Trophoblast cell (in vitro differentiated cells and primary cell): ENCODE measurements around the gene ESCO1.

Source experiments
- DNase-seq, 2 donors: peaks; one replicate each; pipeline ENCODE4 v3.0.0-alpha.2; 2016
- H2AFZ ChIP-seq: 2 replicates; pipeline ENCODE4 v1.6.1; 2013; ENCODE audit warnings: low read length, moderate library complexity, mild to moderate bottlenecking; ENCODE audit not compliant: insufficient read depth, poor library complexity
- H2AK5ac ChIP-seq: 2 replicates; pipeline ENCODE4 v1.6.1; 2013; ENCODE audit warnings: mild to moderate bottlenecking, low read length
- H2BK120ac ChIP-seq: 2 replicates; pipeline ENCODE4 v1.6.1; 2013; ENCODE audit warnings: low read length, mild to moderate bottlenecking, moderate library complexity; ENCODE audit not compliant: insufficient read depth, poor library complexity
- H2BK12ac ChIP-seq: 2 replicates; pipeline ENCODE4 v1.6.1; 2013; ENCODE audit warnings: mild to moderate bottlenecking, low read length, moderate library complexity
- H2BK5ac ChIP-seq: 2 replicates; pipeline ENCODE4 v1.6.1; 2013; ENCODE audit warnings: low read length, low read depth, moderate library complexity, mild to moderate bottlenecking; ENCODE audit not compliant: poor library complexity
- H3K14ac ChIP-seq: 2 replicates; pipeline ENCODE4 v1.6.1; 2013; ENCODE audit warnings: mild to moderate bottlenecking, low read length
- H3K18ac ChIP-seq: 2 replicates; pipeline ENCODE4 v1.6.1; 2013; ENCODE audit warnings: mild to moderate bottlenecking, low read length
- H3K23ac ChIP-seq: 2 replicates; pipeline ENCODE4 v1.6.1; 2013; ENCODE audit warnings: low read length
- H3K27ac ChIP-seq: 2 replicates; pipeline ENCODE4 v1.5.1; 2013; ENCODE audit warnings: low read depth, mild to moderate bottlenecking, inconsistent platforms, low read length, moderate library complexity
- H3K27me3 ChIP-seq: 2 replicates; pipeline ENCODE4 v1.6.1; 2013; ENCODE audit warnings: inconsistent platforms, mild to moderate bottlenecking, low read length, moderate library complexity; ENCODE audit not compliant: insufficient read depth
- H3K36me3 ChIP-seq, 2 experiments: 1 replicate in 1 of 2; 2 replicates in 1 of 2; pipeline ENCODE4 v1.6.1; 2013; ENCODE audit warnings: low read length in 2 of 2, mild to moderate bottlenecking in 2 of 2, moderate library complexity in 1 of 2; ENCODE audit not compliant: insufficient read depth in 2 of 2, control insufficient read depth in 1 of 2
- H3K4ac ChIP-seq: 2 replicates; pipeline ENCODE4 v1.6.1; 2013; ENCODE audit warnings: low read depth, mild to moderate bottlenecking, low read length, moderate library complexity
- H3K4me1 ChIP-seq, 2 experiments: 1 replicate in 1 of 2; 2 replicates in 1 of 2; pipeline ENCODE4 v1.6.1; 2013; ENCODE audit warnings: low read length in 2 of 2, mild to moderate bottlenecking in 2 of 2, moderate library complexity in 1 of 2; ENCODE audit not compliant: insufficient read depth in 2 of 2, control insufficient read depth in 1 of 2
- H3K4me2 ChIP-seq: 2 replicates; pipeline ENCODE4 v1.6.1; 2013; ENCODE audit warnings: inconsistent platforms, mild to moderate bottlenecking, low read length, moderate library complexity
- H3K4me3 ChIP-seq: 2 replicates; pipeline ENCODE4 v1.5.1; 2013; ENCODE audit warnings: mild to moderate bottlenecking, low read depth, low read length, inconsistent platforms
- H3K79me1 ChIP-seq: one replicate; pipeline ENCODE4 v1.6.1; 2013; ENCODE audit warnings: low read length
- H3K79me2 ChIP-seq: 2 replicates; pipeline ENCODE4 v1.6.1; 2013; ENCODE audit warnings: low read length, mild to moderate bottlenecking; ENCODE audit not compliant: control insufficient read depth, insufficient read depth, poor library complexity
- H3K9ac ChIP-seq: 2 replicates; pipeline ENCODE4 v1.6.1; 2013; ENCODE audit warnings: mild to moderate bottlenecking, low read length
- H3K9me3 ChIP-seq: 2 replicates; pipeline ENCODE4 v1.6.1; 2013; ENCODE audit warnings: low read depth, mild to moderate bottlenecking, control low read depth, inconsistent platforms, low read length; ENCODE audit not compliant: insufficient read depth
- H4K12ac ChIP-seq: 2 replicates; pipeline ENCODE4 v1.6.1; 2013; ENCODE audit warnings: low read depth, mild to moderate bottlenecking, low read length, moderate library complexity
- H4K8ac ChIP-seq: 2 replicates; pipeline ENCODE4 v1.6.1; 2013; ENCODE audit warnings: low read depth, mild to moderate bottlenecking, low read length, moderate library complexity
- H4K91ac ChIP-seq: one replicate; pipeline ENCODE4 v1.6.1; 2013; ENCODE audit warnings: low read depth, mild to moderate bottlenecking, low read length, moderate library complexity
- WGBS: extraction: QIAGEN DNeasy Blood & Tissue Kit; methylation state at CpG from one replicate; pipeline ENCODE4 v1.1.7; 2013; ENCODE audit warnings: missing lambda C conversion rate; ENCODE audit not compliant: insufficient read length, insufficient coverage; ENCODE audit errors: extremely low coverage; 5-methylcytosine and 5-hydroxymethylcytosine counted together

Gene ESCO1

GRCh38 chr18:21548647-21549046 lies 51.9 kb downstream of the ESCO1 start:
- no peak overlapping the region for H3K27ac ChIP-seq
- H4K8ac ChIP-seq: no peak overlapping the region
- no peaks in the 10 kb centered on the region for H3K79me2 ChIP-seq
- no peak overlapping the region for H2BK120ac ChIP-seq
- no peaks in the 10 kb centered on the region for H3K79me1 ChIP-seq
- no peak overlapping the region for H4K91ac ChIP-seq
- no peak overlapping the region for H3K18ac ChIP-seq
- DNase-seq: peak in 1 of 2 donors; percentile 4
- no peak overlapping the region for H4K12ac ChIP-seq
- no peak overlapping the region for H3K14ac ChIP-seq
- WGBS: no CpG with 5 or more reads among the region's 2 CpGs
- H2BK12ac ChIP-seq: no peak overlapping the region
- H3K36me3 ChIP-seq: peaks cover 6% of the 10 kb centered on the region in 2 experiments
- no peak overlapping the region for H3K23ac ChIP-seq
- H3K4ac ChIP-seq: no peak overlapping the region
- no peak overlapping the region for H3K4me3 ChIP-seq
- H3K4me1 ChIP-seq: peaks cover 0 to 2% of the 10 kb centered on the region in 2 experiments
- H3K4me2 ChIP-seq: no peak overlapping the region
- no peak overlapping the region for H2AK5ac ChIP-seq
- H3K9ac ChIP-seq: no peak overlapping the region
- H3K9me3 ChIP-seq: no peaks in the 10 kb centered on the region
- H2AFZ ChIP-seq: no peak overlapping the region
- H3K27me3 ChIP-seq: no peaks in the 10 kb centered on the region
- no peak overlapping the region for H2BK5ac ChIP-seq

DNA sequence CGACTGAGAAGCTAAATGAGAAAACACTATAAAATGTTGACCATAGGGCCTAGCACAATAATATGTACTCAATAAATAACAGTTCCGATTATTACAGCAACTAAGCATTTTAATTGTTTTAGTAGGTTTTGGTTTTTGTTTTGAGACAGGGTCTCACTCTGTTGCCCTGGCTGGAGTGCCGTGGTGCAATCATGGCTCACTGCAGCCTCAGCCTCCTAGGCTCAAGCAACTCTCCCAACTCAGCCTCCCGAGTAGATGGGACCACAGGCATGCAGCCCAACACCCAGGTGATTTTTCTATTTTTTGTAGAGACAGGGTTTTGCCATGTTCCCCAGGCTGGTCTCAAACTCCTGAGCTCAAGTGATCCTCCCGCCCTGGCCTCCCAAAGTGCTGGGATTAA lies 54.1 kb downstream of the ESCO1 start:
- Histone ChIP-seq H3K79me2 (no peaks in the 10 kb centered on the region), H3K36me3 (peaks cover 2 to 3% of the 10 kb centered on the region in 2 experiments), H3K79me1 (no peaks in the 10 kb centered on the region), H3K4me3 (no peak overlapping the region), H2BK12ac (no peak overlapping the region), H2BK5ac (no peak overlapping the region), H2AFZ (no peak overlapping the region), H3K4me2 (no peak overlapping the region), H4K8ac (no peak overlapping the region), H3K18ac (no peak overlapping the region), H3K14ac (no peak overlapping the region), H2AK5ac (no peak overlapping the region), H4K91ac (no peak overlapping the region), H3K23ac (no peak overlapping the region), H2BK120ac (no peak overlapping the region), H3K4ac (no peak overlapping the region), H3K4me1 (peaks cover 0 to 2% of the 10 kb centered on the region in 2 experiments), H3K27me3 (no peaks in the 10 kb centered on the region), H3K9me3 (no peaks in the 10 kb centered on the region), H3K9ac (no peak overlapping the region), H3K27ac (no peak overlapping the region), H4K12ac (no peak overlapping the region)
- DNase-seq: no peak
- no CpG with 5 or more reads among the region's 5 CpGs for WGBS

DNA sequence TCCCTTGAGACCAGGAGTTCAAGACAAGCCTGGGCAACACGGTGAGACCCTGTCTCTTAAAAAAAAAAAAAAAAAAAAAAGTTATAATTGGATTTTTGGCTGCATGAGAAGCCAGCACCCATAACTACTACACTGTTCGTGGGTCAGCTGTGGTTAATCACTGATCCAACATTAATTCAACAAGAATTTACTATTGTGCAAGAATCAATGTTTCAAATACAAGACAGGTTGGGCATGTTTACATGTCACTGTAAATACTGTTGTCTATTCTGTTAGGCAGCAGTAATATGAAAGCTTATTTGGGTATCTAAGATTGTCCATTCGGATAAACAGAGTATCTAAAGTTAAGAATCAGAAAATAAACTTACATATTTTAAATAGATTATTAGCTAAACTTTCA lies 62.3 kb downstream of the ESCO1 start:
- no CpG with 5 or more reads among the region's 3 CpGs for WGBS

DNA sequence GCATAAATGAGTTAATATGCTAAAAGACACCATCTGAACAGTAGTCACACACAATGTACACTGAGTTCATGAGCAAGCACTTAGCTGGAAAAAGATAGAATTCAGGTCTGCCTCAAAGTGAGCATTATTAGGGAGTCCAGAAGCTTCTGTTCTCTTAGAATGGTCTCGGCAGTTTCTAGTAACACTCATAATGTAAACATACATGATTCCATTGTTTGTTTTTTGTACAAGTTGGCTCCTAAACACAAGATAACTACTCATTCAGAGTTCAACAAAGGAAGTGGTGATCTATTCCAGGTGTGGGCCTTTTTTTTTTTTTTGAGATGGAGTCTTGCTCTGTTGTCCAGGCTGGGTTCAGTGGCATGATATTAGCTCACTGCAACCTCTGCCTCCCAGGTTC lies 66.2 kb downstream of the ESCO1 start:
- no peak overlapping the region for H4K91ac ChIP-seq
- no CpG with 5 or more reads among the region's 1 CpG for WGBS

More for the DNA sequence above, 62.3 kb downstream of the ESCO1 start:
- Histone ChIP-seq H3K79me1 (no peaks in the 10 kb centered on the region), H3K4ac (no peak overlapping the region), H3K14ac (no peak overlapping the region), H3K27ac (no peak overlapping the region), H3K4me2 (no peak overlapping the region), H2AFZ (no peak overlapping the region), H3K4me3 (no peak overlapping the region), H3K36me3 (peaks cover 13 to 19% of the 10 kb centered on the region in 2 experiments), H3K18ac (no peak overlapping the region), H4K12ac (no peak overlapping the region), H3K4me1 (no peaks in the 10 kb centered on the region), H3K23ac (no peak overlapping the region), H4K8ac (no peak overlapping the region), H3K9ac (no peak overlapping the region), H4K91ac (no peak overlapping the region), H2BK5ac (no peak overlapping the region), H2BK120ac (no peak overlapping the region), H2AK5ac (no peak overlapping the region), H2BK12ac (no peak overlapping the region), H3K79me2 (no peaks in the 10 kb centered on the region), H3K27me3 (no peaks in the 10 kb centered on the region), H3K9me3 (no peaks in the 10 kb centered on the region)
- no peak for DNase-seq

More for the DNA sequence above, 66.2 kb downstream of the ESCO1 start:
- Histone ChIP-seq H3K36me3 (peaks cover 17 to 22% of the 10 kb centered on the region in 2 experiments), H2BK5ac (no peak overlapping the region), H3K4me2 (no peak overlapping the region), H3K9ac (no peak overlapping the region), H2BK12ac (no peak overlapping the region), H2AK5ac (no peak overlapping the region), H3K18ac (no peak overlapping the region), H4K12ac (no peak overlapping the region), H4K8ac (no peak overlapping the region), H3K4me3 (no peak overlapping the region), H3K23ac (no peak overlapping the region), H3K4me1 (no peaks in the 10 kb centered on the region), H2BK120ac (no peak overlapping the region), H3K27me3 (no peaks in the 10 kb centered on the region), H3K79me2 (no peaks in the 10 kb centered on the region), H3K9me3 (no peaks in the 10 kb centered on the region), H3K79me1 (no peaks in the 10 kb centered on the region), H3K14ac (no peak overlapping the region), H3K27ac (no peak overlapping the region), H2AFZ (no peak overlapping the region), H3K4ac (no peak overlapping the region)
- no peak for DNase-seq
